Neural progenitor cell (in vitro differentiated cells): Measurements from ENCODE around the gene GLDN. TPM values are rescaled to one million over a fixed set of nuclear protein-coding genes. Genes with fewer than 3 reads are reported as not detected.

Experiments
- DNase-seq: peaks from one replicate; pipeline ENCODE4 v3.0.0-alpha.2; 2016; ENCODE audit warnings: low spot score
- H2AFZ ChIP-seq: fragments of 200-600 bp; sonication (generic); replicated peaks from 2 replicates; pipeline ENCODE4 v1.6.1; 2016; ENCODE audit warnings: antibody characterized with exemption
- H3F3A ChIP-seq: fragments of 200-600 bp; sonication (generic); 2 replicates; pipeline ENCODE4 v1.6.1; 2016; ENCODE audit warnings: antibody characterized with exemption, low read depth
- H3K27ac ChIP-seq: fragments of 200-600 bp; sonication (generic); 2 replicates; pipeline ENCODE4 v1.5.1; 2016; ENCODE audit warnings: mild to moderate bottlenecking
- H3K27me3 ChIP-seq: fragments of 200-600 bp; sonication (generic); 2 replicates; pipeline ENCODE4 v1.6.1; 2016; ENCODE audit warnings: mild to moderate bottlenecking, moderate library complexity
- H3K36me3 ChIP-seq: fragments of 200-600 bp; sonication (generic); 2 replicates; pipeline ENCODE4 v1.5.1; 2016
- H3K4me1 ChIP-seq: fragments of 200-600 bp; sonication (generic); 2 replicates; pipeline ENCODE4 v1.6.1; 2016; ENCODE audit warnings: mixed run types
- H3K4me2 ChIP-seq: fragments of 200-600 bp; sonication (generic); 2 replicates; pipeline ENCODE4 v1.6.1; 2016
- H3K4me3 ChIP-seq: fragments of 200-600 bp; sonication (generic); 2 replicates; pipeline ENCODE4 v1.5.1; 2016
- H3K79me2 ChIP-seq: fragments of 200-600 bp; sonication (generic); 2 replicates; pipeline ENCODE4 v1.6.1; 2016; ENCODE audit warnings: low read depth
- H3K9ac ChIP-seq: fragments of 200-600 bp; sonication (generic); 2 replicates; pipeline ENCODE4 v1.6.1; 2016
- H3K9me3 ChIP-seq: fragments of 200-600 bp; sonication (generic); 2 replicates; pipeline ENCODE4 v1.5.1; 2016; ENCODE audit warnings: low read depth
- H4K20me1 ChIP-seq: fragments of 200-600 bp; sonication (generic); 2 replicates; pipeline ENCODE4 v1.6.1; 2016; ENCODE audit warnings: low read depth
- H3K27ac Mint-ChIP-seq: 3 replicates; pipeline ENCODE4 v1.8.0; 2021; ENCODE audit warnings: mixed read lengths
- H3K27me3 Mint-ChIP-seq: 2 replicates; pipeline ENCODE4 v1.8.0; 2022; ENCODE audit warnings: low read depth, mild to moderate bottlenecking, inconsistent platforms, moderate library complexity, mixed read lengths; ENCODE audit not compliant: insufficient read depth
- H3K36me3 Mint-ChIP-seq: 3 replicates; pipeline ENCODE4 v1.8.0; 2021; ENCODE audit warnings: mixed read lengths
- H3K4me1 Mint-ChIP-seq: 3 replicates; pipeline ENCODE4 v1.8.0; 2021; ENCODE audit warnings: mixed read lengths
- H3K4me3 Mint-ChIP-seq: 3 replicates; pipeline ENCODE4 v1.8.0; 2021; ENCODE audit warnings: mild to moderate bottlenecking, moderate library complexity, mixed read lengths
- H3K9me3 Mint-ChIP-seq: 3 replicates; pipeline ENCODE4 v1.8.0; 2020; ENCODE audit warnings: mixed read lengths
- EZH2 ChIP-seq: fragments of 200-600 bp; sonication (generic); IDR thresholded peaks from 2 replicates; pipeline ENCODE4 v1.6.1; 2017; ENCODE audit warnings: antibody characterized with exemption, mild to moderate bottlenecking, moderate library complexity
- EZH2phosphoT487 ChIP-seq: fragments of 200-600 bp; sonication (generic); IDR thresholded peaks from 2 replicates; pipeline ENCODE4 v1.6.1; 2017; ENCODE audit warnings: antibody characterized with exemption
- total RNA-seq: library from RNA; depleted of rRNA; stranded (reverse); fragments of >200 nt; gene quantifications from 2 replicates; pipeline ENCODE4 v1.2.3, GENCODE V29; 2015; ENCODE audit warnings: low replicate concordance
- TF ChIP-seq, protein P1 (sequence below): fragments of 200-600 bp; sonication (generic); IDR thresholded peaks from 2 replicates; pipeline ENCODE4 v1.5.1; 2017; ENCODE audit warnings: antibody characterized with exemption, mild to moderate bottlenecking

Gene GLDN
- total RNA-seq, 1 donor from 2014 or later: 5.3 TPM

DNA sequence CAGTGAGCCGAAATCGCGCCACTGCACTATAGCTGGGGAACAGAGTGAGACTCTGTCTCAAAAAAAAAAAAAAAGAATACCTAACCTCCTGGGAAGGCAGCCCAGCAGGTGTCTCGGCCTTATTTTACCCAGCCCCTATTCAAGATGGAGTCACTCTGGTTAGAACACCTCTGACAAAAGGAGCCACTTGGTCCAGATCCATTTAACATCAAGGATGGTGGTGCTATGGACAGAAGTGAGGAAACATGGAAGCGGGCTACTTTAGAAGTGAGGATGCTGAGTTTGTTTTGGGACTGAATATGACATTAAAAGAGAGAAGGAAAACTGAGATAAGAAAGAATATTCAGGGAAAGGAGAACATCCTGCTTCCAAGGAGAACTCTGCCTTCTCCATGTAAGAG, 14.7 kb downstream of the GLDN start:
- Mint-ChIP-seq H3K4me1 (no peaks in the 10 kb centered on the region), H3K27ac (no peak overlapping the region), H3K4me3 (no peak overlapping the region), H3K27me3 (no peaks in the 10 kb centered on the region), H3K9me3 (no peaks in the 10 kb centered on the region), H3K36me3 (no peaks in the 10 kb centered on the region)
- H3K36me3 ChIP-seq: no peaks in the 10 kb centered on the region
- H3K4me2 ChIP-seq: no peak overlapping the region
- H4K20me1 ChIP-seq: no peaks in the 10 kb centered on the region
- H2AFZ ChIP-seq: no peak overlapping the region
- H3K4me1 ChIP-seq: no peaks in the 10 kb centered on the region
- no peak overlapping the region for H3K9ac ChIP-seq
- no peak for DNase-seq
- H3K9me3 ChIP-seq: no peaks in the 10 kb centered on the region
- H3K27ac ChIP-seq: no peak overlapping the region
- H3K27me3 ChIP-seq: no peaks in the 10 kb centered on the region
- H3K4me3 ChIP-seq: no peak overlapping the region
- TF ChIP-seq EZH2 (no peak), EZH2phosphoT487 (no peak)
- TF ChIP-seq, protein P1, sequence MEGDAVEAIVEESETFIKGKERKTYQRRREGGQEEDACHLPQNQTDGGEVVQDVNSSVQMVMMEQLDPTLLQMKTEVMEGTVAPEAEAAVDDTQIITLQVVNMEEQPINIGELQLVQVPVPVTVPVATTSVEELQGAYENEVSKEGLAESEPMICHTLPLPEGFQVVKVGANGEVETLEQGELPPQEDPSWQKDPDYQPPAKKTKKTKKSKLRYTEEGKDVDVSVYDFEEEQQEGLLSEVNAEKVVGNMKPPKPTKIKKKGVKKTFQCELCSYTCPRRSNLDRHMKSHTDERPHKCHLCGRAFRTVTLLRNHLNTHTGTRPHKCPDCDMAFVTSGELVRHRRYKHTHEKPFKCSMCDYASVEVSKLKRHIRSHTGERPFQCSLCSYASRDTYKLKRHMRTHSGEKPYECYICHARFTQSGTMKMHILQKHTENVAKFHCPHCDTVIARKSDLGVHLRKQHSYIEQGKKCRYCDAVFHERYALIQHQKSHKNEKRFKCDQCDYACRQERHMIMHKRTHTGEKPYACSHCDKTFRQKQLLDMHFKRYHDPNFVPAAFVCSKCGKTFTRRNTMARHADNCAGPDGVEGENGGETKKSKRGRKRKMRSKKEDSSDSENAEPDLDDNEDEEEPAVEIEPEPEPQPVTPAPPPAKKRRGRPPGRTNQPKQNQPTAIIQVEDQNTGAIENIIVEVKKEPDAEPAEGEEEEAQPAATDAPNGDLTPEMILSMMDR: no peak
- no peaks in the 10 kb centered on the region for H3F3A ChIP-seq
- no peaks in the 10 kb centered on the region for H3K79me2 ChIP-seq

DNA sequence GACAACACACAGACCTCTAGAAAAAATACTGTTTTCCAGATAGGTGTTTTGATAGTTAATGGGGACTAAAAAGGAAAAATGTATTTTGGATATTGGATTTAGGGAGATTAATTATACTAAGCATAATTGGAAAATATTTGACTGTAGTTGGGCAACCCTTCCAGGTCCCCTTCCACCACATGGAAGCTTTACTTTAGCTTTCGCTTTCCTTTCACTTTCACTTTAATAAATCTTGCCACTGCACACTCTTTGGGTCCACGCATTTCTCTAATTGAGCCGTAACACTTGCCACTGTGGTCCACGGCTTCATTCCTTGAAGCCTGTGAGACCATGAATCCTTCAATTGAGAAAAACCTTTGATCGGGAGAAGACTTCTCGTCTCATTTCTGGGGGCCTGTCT, 15.5 kb downstream of the GLDN start:
- no peak for DNase-seq

DNA sequence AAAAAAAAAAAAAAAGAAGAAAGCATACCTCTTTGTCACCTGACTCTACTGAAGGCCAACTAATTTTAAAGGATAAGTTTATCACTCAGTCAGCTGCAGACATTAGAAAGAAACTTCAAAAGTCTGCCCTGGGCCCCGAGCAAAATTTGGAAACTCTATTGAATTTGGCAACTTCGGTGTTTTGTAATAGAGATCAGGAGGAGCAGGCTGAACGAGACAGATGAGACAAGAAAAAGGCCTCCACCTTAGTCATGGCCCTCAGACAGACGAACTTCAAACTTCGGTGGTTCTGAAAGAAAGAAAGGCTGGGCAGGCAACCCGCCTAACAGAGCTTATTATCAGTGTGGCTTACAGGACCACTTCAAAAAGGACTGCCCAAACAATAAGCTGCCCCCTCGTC, 18.5 kb downstream of the GLDN start:
- H3K27ac ChIP-seq: no peak overlapping the region
- H3K4me2 ChIP-seq: no peak overlapping the region
- no peaks in the 10 kb centered on the region for H3K4me1 ChIP-seq
- no peaks in the 10 kb centered on the region for H3K27me3 ChIP-seq
- Mint-ChIP-seq H3K4me1 (no peaks in the 10 kb centered on the region), H3K27me3 (no peaks in the 10 kb centered on the region), H3K27ac (no peak overlapping the region), H3K4me3 (no peak overlapping the region), H3K9me3 (no peaks in the 10 kb centered on the region), H3K36me3 (no peaks in the 10 kb centered on the region)
- H3K9ac ChIP-seq: no peak overlapping the region
- no peaks in the 10 kb centered on the region for H3F3A ChIP-seq
- H2AFZ ChIP-seq: no peak overlapping the region
- H4K20me1 ChIP-seq: no peaks in the 10 kb centered on the region
- TF ChIP-seq, protein P1: no peak
- TF ChIP-seq EZH2phosphoT487 (no peak), EZH2 (no peak)
- no peaks in the 10 kb centered on the region for H3K36me3 ChIP-seq
- no peaks in the 10 kb centered on the region for H3K9me3 ChIP-seq
- no peak for DNase-seq
- H3K79me2 ChIP-seq: no peaks in the 10 kb centered on the region
- H3K4me3 ChIP-seq: no peak overlapping the region

More for the DNA sequence above, 15.5 kb downstream of the GLDN start:
- Histone ChIP-seq H2AFZ (no peak overlapping the region), H3K36me3 (no peaks in the 10 kb centered on the region), H3K9ac (no peak overlapping the region), H3F3A (no peaks in the 10 kb centered on the region), H4K20me1 (no peaks in the 10 kb centered on the region), H3K27me3 (no peaks in the 10 kb centered on the region), H3K9me3 (no peaks in the 10 kb centered on the region), H3K4me2 (no peak overlapping the region), H3K79me2 (no peaks in the 10 kb centered on the region), H3K4me1 (no peaks in the 10 kb centered on the region), H3K4me3 (no peak overlapping the region), H3K27ac (no peak overlapping the region)
- H3K27me3 Mint-ChIP-seq: no peaks in the 10 kb centered on the region
- no peak overlapping the region for H3K27ac Mint-ChIP-seq
- no peak overlapping the region for H3K4me3 Mint-ChIP-seq
- H3K36me3 Mint-ChIP-seq: no peaks in the 10 kb centered on the region
- H3K4me1 Mint-ChIP-seq: no peaks in the 10 kb centered on the region
- H3K9me3 Mint-ChIP-seq: no peaks in the 10 kb centered on the region
- TF ChIP-seq EZH2phosphoT487: no peak
- no peak for TF ChIP-seq EZH2
- TF ChIP-seq, protein P1: no peak

DNA sequence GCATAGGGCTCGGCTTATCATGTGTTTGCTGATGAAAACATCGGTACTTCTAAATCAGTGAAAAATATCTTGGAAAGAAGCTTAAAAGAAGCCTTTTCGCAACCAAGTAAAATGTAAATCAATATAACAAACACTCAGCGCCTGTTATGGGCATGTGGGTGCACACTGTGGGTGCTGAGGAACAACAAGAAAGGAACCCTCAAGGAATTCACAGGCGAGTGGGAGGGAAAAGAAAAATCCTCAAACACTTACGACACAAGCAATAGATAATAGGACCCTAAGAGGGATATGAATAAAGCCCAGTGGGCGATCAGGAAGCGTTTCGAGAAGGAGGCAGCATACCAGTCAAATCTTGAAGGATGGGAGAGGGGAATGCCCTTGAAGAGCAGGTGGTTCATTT, 21.9 kb downstream of the GLDN start:
- H3K4me3 Mint-ChIP-seq: no peak overlapping the region
- H3K4me1 ChIP-seq: peaks cover 13% of the 10 kb centered on the region
- H3K27me3 Mint-ChIP-seq: no peaks in the 10 kb centered on the region
- H3K27ac ChIP-seq: no peak overlapping the region
- peaks cover 5% of the 10 kb centered on the region for H3F3A ChIP-seq
- H3K9me3 Mint-ChIP-seq: no peaks in the 10 kb centered on the region
- H3K4me3 ChIP-seq: no peak overlapping the region
- no peaks in the 10 kb centered on the region for H3K36me3 ChIP-seq
- no peaks in the 10 kb centered on the region for H4K20me1 ChIP-seq
- no peak overlapping the region for H2AFZ ChIP-seq
- H3K79me2 ChIP-seq: no peaks in the 10 kb centered on the region
- TF ChIP-seq EZH2: no peak
- TF ChIP-seq EZH2phosphoT487: no peak
- TF ChIP-seq, protein P1: no peak
- no peak overlapping the region for H3K27ac Mint-ChIP-seq
- no peaks in the 10 kb centered on the region for H3K9me3 ChIP-seq
- H3K27me3 ChIP-seq: no peaks in the 10 kb centered on the region
- no peak overlapping the region for H3K4me2 ChIP-seq
- DNase-seq: no peak
- H3K36me3 Mint-ChIP-seq: no peaks in the 10 kb centered on the region
- H3K4me1 Mint-ChIP-seq: no peaks in the 10 kb centered on the region
- H3K9ac ChIP-seq: no peak overlapping the region
